ENCODE results near the gene SAFB. TPM values are rescaled to one million over a fixed set of nuclear protein-coding genes. Genes with fewer than 3 reads are reported as not detected.
"Not testable (repeated sequence)": the region's sequence is repeated elsewhere in the genome, so short reads cannot be mapped to it uniquely, and the experiment has no call there.

The SAFB gene
- total RNA-seq, 2 donors from 2014 or later, result 56.1 to 82.5 TPM

- DNase-seq (no peak), ATAC-seq (no peak)
- intact Hi-C loops (cut with DNase I, micrococcal nuclease), result no loop called here
Observed at GRCh38 chr19:5677136-5677535, 54.3 kb downstream of the SAFB start.

- DNase-seq (no peak), ATAC-seq (no peak)
- intact Hi-C loops (cut with DNase I, micrococcal nuclease), result no loop called here
Observed at GRCh38 chr19:5677580-5677979, 54.7 kb downstream of the SAFB start.

GRCh38 chr19:5678071-5678718 is 55.3 kb downstream of the SAFB start:
- no peak for DNase-seq
- intact Hi-C loops (cut with DNase I, micrococcal nuclease), result no loop called here
- ATAC-seq, result no peak

GRCh38 chr19:5679289-5680083 is 56.6 kb downstream of the SAFB start:
- intact Hi-C loops (cut with DNase I, micrococcal nuclease), result no loop called here
- peak; percentile 1 for ATAC-seq

GRCh38 chr19:5680084-5680436 is 57.2 kb downstream of the SAFB start:
- ATAC-seq (peak; percentile 18), DNase-seq (peak; percentile 65 to 69)
- intact Hi-C loops (cut with DNase I, micrococcal nuclease), result no loop called here

More at GRCh38 chr19:5679289-5680083, 56.6 kb downstream of the SAFB start:
- peak; percentile 32 to 48 for DNase-seq

- ATAC-seq, result peak; percentile 89
- intact Hi-C loops (cut with DNase I, micrococcal nuclease), result no loop called here
- peak; percentile 98 to 100 for DNase-seq
Observed at GRCh38 chr19:5680437-5681368, 57.8 kb downstream of the SAFB start, which contains the start of the genes HSD11B1L and MICOS13. Gene HSD11B1L, plus strand, starts transcription at chr19:5681027. Its CDS starts 3,806 bp downstream, at chr19:5684833. Gene MICOS13, minus strand, starts transcription at chr19:5680516. Its CDS starts 30 bp downstream, at chr19:5680486.

GRCh38 chr19:5681391-5682106 is 58.7 kb downstream of the SAFB start:
- intact Hi-C loops (cut with DNase I, micrococcal nuclease), result no loop called here
- no peak for ATAC-seq
- DNase-seq, result no peak

GRCh38 chr19:5682107-5682482 is 59.2 kb downstream of the SAFB start:
- DNase-seq (peak in 1 of 2 donors; percentile 24), ATAC-seq (no peak)
- intact Hi-C loops (cut with DNase I, micrococcal nuclease), result no loop called here

- no peak for ATAC-seq
- intact Hi-C loops (cut with DNase I, micrococcal nuclease), result no loop called here
- DNase-seq, result no peak
Observed at GRCh38 chr19:5683177-5683886, 60.4 kb downstream of the SAFB start.

GRCh38 chr19:5684694-5685430 is 62.0 kb downstream of the SAFB start:
- ATAC-seq, result no peak
- intact Hi-C loops (cut with DNase I, micrococcal nuclease), result no loop called here
- peak in 1 of 2 donors; percentile 26 for DNase-seq

GRCh38 chr19:5686326-5686646 is 63.4 kb downstream of the SAFB start:
- intact Hi-C loops (cut with DNase I, micrococcal nuclease), result no loop called here
- DNase-seq (no peak), ATAC-seq (no peak)

- ATAC-seq, result peak; percentile 75
- peak; percentile 98 to 100 for DNase-seq
- intact Hi-C loops (cut with DNase I, micrococcal nuclease), result no loop called here
Observed at GRCh38 chr19:5686647-5687359, 63.9 kb downstream of the SAFB start.

GRCh38 chr19:5687360-5688198 is 64.7 kb downstream of the SAFB start:
- no peak for ATAC-seq
- intact Hi-C loops (cut with DNase I, micrococcal nuclease), result no loop called here

GRCh38 chr19:5688262-5688881 is 65.5 kb downstream of the SAFB start:
- peak in 1 of 2 donors; percentile 24 for DNase-seq
- intact Hi-C loops (cut with DNase I, micrococcal nuclease); ATAC-seq: not testable (repeated sequence)

More at GRCh38 chr19:5687360-5688198, 64.7 kb downstream of the SAFB start:
- peak in 1 of 2 donors; percentile 31 for DNase-seq

- DNase-seq (peak; percentile 95 to 99), ATAC-seq (peak; percentile 60)
- intact Hi-C loops (cut with DNase I, micrococcal nuclease), result no loop called here
Observed at GRCh38 chr19:5690125-5690954, 67.5 kb downstream of the SAFB start, which contains the start of gene RPL36. Gene RPL36, plus strand, starts transcription at chr19:5690295. Its CDS starts 213 bp downstream, at chr19:5690508.

All from left colon (tissue), 2 donors.